ENCODE measurements around the gene CRTC2. TPM values are rescaled to one million over a fixed set of nuclear protein-coding genes. Genes with fewer than 3 reads are reported as not detected.
"Not testable (repeated sequence)": the region's sequence is repeated elsewhere in the genome, so short reads cannot be mapped to it uniquely, and the experiment has no call there.

Gene CRTC2, protein sequence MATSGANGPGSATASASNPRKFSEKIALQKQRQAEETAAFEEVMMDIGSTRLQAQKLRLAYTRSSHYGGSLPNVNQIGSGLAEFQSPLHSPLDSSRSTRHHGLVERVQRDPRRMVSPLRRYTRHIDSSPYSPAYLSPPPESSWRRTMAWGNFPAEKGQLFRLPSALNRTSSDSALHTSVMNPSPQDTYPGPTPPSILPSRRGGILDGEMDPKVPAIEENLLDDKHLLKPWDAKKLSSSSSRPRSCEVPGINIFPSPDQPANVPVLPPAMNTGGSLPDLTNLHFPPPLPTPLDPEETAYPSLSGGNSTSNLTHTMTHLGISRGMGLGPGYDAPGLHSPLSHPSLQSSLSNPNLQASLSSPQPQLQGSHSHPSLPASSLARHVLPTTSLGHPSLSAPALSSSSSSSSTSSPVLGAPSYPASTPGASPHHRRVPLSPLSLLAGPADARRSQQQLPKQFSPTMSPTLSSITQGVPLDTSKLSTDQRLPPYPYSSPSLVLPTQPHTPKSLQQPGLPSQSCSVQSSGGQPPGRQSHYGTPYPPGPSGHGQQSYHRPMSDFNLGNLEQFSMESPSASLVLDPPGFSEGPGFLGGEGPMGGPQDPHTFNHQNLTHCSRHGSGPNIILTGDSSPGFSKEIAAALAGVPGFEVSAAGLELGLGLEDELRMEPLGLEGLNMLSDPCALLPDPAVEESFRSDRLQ
- total RNA-seq = 10 to 100 TPM; 26.6 to 31.0 TPM
- long read RNA-seq, donor 1, partial matches to known transcripts = 7 of 9 reads
- long read RNA-seq, donor 1, other reads (novel, unspliced or antisense) = 1 of 9 reads
- long read RNA-seq, donor 2, partial matches to known transcripts = 7 of 7 reads
- long read RNA-seq, donor 2, other reads (novel, unspliced or antisense) = 0 of 7 reads

GRCh38 chr1:153958111-153958960 lies at the start of gene CRTC2:
Gene CRTC2, minus strand, starts transcription at chr1:153958612. Its CDS starts 115 bp downstream, at chr1:153958497.
- DNase-seq (ENCODE audit: low spot score) = peak; percentile 100
- intact Hi-C loops (cut with DNase I) = no loop called here

DNA sequence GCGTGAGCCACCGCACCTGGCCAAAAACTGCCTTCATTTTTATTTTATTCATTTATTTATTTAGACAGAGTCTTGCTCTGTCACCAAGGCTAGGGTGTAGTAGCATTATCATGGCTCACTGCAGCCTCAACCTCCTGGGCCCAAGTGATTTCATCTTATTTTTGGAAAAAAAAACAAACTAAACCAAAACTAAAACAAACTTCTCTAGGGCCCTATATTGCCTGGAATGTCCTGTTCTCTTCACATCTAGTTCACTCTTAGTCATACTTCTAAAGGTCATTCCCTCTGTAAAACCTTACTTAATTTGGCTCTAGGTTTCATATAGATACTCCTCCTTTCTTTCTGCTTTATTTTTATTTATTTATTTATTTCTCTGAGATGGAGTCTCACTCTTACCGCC lies 47.7 kb upstream of the CRTC2 start:
- no peak for DNase-seq (ENCODE audit: low spot score)
- intact Hi-C loops (cut with DNase I) = no loop called here

DNA sequence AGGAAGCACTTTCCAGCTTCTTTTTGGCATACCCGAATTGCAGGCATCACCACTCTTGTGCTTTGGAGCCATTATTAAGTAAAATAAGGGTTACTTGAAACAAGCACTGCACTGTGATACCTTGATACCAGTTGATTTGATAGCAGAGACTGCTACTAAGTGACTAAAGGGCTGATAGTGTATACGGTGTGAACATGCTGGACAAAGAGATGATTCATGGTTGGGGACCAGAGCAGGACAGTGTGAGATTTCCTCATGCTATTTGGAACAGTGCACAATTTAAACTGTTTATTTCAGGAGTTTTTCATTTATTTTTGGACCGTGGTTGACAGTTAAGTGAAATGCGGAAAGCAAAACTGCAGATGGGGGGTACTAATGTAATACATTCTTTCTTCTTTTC lies 42.0 kb upstream of the CRTC2 start:
- no peak for DNase-seq (ENCODE audit: low spot score)
- intact Hi-C loops (cut with DNase I) = no loop called here

DNA sequence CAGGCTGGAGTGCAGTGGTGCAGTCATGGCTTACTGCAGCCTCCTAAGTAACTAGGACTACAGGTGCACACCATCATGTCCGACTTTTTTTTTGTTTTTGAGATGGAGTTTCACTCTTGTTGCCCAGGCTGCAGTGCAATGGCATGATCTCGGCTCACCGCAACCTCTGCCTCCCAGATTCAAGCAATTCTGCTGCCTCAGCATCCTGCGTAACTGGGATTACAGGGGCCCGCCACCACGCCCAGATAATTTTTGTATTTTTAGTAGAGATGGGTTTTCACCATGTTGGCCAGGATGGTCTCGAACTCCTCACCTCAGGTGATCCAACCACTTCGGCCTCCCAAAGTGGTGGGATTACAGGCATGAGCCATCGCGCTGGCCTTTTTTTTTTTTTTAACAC lies 38.5 kb upstream of the CRTC2 start:
- not testable (repeated sequence) for DNase-seq (ENCODE audit: low spot score)

GRCh38 chr1:153995640-153996039 lies 37.2 kb upstream of the CRTC2 start:
- intact Hi-C loops (cut with DNase I) = loop anchor here in 1 of 2 donors (10.0 kb wide), 1 partner anchor 179 kb away; no protein-coding TSS in a partner anchor
- DNase-seq (ENCODE audit: low spot score) = no peak

More for the DNA sequence above, 38.5 kb upstream of the CRTC2 start:
- intact Hi-C loops (cut with DNase I) = loop anchor here in 1 of 2 donors (10.0 kb wide), 1 partner anchor 178 kb away; no protein-coding TSS in a partner anchor

GRCh38 chr1:153995202-153995601 lies 36.8 kb upstream of the CRTC2 start:
- intact Hi-C loops (cut with DNase I) = loop anchor here in 1 of 2 donors (10.0 kb wide), 1 partner anchor 180 kb away; no protein-coding TSS in a partner anchor
- no peak for DNase-seq (ENCODE audit: low spot score)

GRCh38 chr1:153991806-153992205 lies 33.4 kb upstream of the CRTC2 start:
- intact Hi-C loops (cut with DNase I) = loop anchor here in 1 of 2 donors (10.0 kb wide), 1 partner anchor 183 kb away; no protein-coding TSS in a partner anchor
- DNase-seq (ENCODE audit: low spot score) = no peak

- no peak for DNase-seq (ENCODE audit: low spot score)
- intact Hi-C loops (cut with DNase I) = loop anchor here in 1 of 2 donors (10.0 kb wide), 1 partner anchor 184 kb away; no protein-coding TSS in a partner anchor
Observed at GRCh38 chr1:153991151-153991630, 32.8 kb upstream of the CRTC2 start.

DNA sequence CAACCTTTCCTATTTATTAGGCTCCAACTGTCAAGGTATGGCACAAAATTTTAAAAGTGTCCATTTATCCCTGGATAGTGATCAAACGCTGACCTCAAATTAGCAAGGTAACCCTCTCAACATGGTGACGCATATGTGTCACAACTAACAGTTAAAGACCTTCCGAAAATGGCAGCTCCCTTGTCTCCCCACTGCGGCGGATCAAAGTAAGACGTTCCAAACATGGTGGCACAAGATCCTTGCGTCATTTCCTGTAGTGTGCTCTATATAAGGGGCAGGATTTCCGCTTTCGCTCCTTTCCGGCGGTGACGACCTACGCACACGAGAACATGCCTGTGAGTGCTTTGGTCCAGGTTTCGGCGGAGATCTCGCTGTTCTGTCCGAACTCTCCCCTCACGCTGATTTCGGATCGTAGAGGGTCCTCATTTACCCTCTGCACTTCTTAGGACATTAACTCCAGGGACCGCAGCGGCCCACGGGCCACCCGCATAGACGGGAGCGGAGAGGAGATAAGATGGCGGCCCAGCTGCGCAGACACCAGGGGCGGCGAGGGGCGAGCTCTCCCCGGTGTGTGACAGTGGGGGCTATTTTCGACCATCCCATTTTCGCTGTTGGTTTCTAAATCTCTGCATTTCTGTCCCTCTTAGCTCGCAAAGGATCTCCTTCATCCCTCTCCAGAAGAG lies 32.2 kb upstream of the CRTC2 start, which contains the start of gene RPS27:
TSS of gene RPS27 (plus strand) at position 295 of the 683 bp plus-strand sequence. CDS start at position 330, 35 bp downstream.
- DNase-seq (ENCODE audit: low spot score) = peak; percentile 93
- intact Hi-C loops (cut with DNase I) = loop anchor here in 1 of 2 donors (10.0 kb wide), 1 partner anchor 184 kb away; no protein-coding TSS in a partner anchor

DNA sequence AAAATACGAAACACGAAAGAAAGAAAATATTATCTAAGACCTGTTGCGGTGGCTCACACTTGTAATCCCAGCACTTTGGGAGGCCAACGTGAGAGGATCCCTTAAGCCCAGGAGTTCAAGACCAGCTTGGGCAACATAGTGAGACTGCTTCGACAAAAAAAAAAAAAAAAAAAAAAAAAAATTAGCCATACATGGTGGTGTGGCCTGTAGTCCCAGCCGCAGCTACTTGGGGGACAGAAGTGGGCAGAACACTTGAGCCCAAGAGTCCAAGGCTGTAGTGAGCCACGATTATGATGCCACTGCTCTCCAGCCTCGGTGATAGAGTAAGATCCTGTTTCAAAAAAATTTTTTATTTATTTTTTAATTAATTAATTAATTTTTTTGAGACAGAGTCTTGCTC lies 29.2 kb upstream of the CRTC2 start:
- intact Hi-C loops (cut with DNase I) = loop anchor here (5.0 to 10.0 kb wide), 3 partner anchors 190 to 303 kb away; no protein-coding TSS in a partner anchor
- no peak for DNase-seq (ENCODE audit: low spot score)

DNA sequence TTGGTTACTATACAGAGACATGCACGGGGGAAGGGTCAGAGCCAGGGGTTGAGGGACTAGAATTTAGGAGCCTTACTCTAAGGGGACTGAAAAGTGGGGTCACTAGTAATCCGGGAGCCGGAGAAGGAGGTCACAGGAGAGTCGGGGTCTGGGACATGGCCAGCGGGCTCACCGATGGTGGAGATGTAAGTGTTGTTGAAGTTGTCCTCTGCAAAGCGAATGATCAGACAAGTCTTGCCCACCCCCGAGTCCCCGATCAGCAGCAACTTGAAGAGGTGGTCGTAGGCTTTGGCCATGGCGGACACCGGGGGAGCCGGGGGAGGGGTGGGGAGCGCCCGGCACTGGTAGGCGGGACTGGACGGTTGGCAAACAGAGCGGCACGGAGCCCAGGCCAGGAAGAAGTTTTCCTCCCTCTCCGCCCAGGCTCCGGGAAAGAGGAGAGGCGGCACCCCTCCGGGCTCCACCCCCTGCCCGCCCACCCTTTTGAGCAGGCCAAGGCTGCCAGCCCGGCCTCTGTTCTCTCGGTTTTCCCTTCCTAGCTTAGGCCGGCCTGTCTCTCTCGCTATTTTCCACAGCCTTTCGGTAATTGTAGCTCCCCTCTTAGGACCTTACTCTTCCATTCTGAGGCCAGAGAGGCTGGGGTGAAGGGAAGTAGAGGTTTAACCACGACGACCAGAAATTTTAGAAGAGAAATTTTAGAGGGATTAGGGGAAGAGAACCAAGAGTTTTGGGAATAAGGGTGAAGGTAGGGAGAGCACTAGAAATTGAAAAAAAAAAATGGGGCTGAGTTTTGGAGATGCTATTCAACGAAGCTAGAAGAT lies 27.7 kb upstream of the CRTC2 start, which contains the start of gene RAB13:
TSS of gene RAB13 (minus strand) at position 399 of the 821 bp plus-strand sequence. CDS start at position 296, 103 bp downstream.
- intact Hi-C loops (cut with DNase I) = loop anchor here (5.0 to 10.0 kb wide), 3 partner anchors 189 to 301 kb away; no protein-coding TSS in a partner anchor
- DNase-seq (ENCODE audit: low spot score) = peak; percentile 96

DNA sequence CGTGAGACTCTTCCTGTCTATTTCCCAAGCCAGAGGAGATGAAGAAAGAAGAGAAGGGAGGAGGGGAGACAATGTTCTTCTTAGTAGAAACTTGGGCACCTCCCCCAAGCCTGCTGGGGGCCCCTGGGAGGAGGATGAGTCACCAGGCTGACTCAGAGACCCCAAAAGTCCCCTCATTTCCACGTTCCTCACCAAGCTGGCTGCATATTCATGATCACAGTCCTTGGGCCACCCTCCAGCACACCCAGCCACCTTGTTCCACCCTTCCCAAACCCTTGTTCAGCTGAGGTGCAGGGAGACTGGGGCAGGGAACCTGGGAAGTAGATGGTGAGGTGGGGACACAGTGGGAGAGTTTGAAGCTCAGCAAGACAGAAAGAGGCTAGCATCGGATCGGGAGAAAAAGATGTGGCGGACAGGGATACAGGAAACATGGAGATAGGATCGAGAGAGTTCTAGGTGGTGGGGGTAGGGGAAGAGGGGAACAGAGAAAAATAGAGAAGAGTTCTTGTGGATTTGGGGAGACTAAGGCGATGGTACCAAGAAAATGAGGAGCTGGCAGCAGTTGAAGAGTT lies 27.0 kb upstream of the CRTC2 start:
- DNase-seq (ENCODE audit: low spot score) = peak; percentile 90
- intact Hi-C loops (cut with DNase I) = loop anchor here (5.0 to 10.0 kb wide), 3 partner anchors 188 to 301 kb away; no protein-coding TSS in a partner anchor

DNA sequence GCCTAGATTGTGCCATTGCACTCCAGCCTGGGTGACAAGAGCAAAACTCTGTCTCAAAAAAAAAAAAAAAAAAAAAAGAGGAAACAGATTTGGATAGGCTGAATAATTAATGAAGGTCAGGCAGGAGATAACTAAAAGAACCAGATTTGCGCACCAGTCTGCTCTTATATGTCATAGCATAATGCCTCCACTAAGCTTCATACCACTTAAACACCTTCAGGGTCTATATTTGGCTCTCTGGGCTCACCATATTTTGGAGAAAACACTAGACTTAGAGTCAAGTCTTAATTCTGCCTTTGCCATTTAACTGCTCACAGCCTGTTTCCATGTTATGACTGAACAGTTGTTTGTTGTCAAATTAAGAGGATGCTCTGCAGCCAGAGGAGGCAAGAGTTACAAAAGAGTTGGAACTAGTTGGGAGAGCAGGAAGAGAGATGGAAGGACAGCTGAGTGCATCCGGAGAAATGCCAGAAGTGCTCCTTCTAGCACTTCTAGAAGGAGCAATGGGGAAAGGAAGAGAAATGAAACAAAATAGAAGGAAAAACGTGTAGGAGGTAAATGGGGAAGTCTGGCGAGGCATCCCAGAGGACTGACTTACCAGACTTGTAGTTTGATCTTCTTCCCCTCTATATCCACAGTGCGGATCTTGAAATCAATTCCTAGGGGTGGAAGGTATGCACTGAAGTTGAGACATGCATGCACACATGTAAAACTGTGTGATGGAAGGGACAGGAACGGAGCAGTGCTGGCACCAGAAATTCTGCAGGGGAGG lies 25.9 kb upstream of the CRTC2 start:
- DNase-seq (ENCODE audit: low spot score) = no peak
- intact Hi-C loops (cut with DNase I) = loop anchor here (5.0 to 10.0 kb wide), 3 partner anchors 190 to 302 kb away; no protein-coding TSS in a partner anchor

DNA sequence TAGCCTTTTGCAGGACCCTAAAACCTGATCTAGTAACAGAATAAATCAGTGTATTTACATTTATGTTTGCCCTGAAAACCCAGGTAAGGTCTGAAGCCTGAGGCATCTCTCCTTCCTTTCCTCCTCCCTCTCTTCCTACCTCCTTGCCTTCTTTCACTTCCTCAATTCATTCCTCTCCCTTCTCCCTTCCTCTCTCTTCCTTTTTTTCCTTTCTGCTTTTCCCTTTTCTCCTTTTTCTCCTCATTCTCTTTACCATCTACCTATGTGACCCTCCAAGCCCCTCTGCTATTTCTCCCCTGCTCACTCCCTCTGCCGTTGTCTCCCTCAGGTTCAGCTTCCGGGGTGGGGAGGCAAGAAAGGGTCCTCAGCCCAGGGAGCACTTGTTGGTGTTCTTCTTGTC lies 23.3 kb upstream of the CRTC2 start:
- peak; percentile 15 for DNase-seq (ENCODE audit: low spot score)
- intact Hi-C loops (cut with DNase I) = loop anchor here (5.0 to 10.0 kb wide), 3 partner anchors 187 to 299 kb away; no protein-coding TSS in a partner anchor

DNA sequence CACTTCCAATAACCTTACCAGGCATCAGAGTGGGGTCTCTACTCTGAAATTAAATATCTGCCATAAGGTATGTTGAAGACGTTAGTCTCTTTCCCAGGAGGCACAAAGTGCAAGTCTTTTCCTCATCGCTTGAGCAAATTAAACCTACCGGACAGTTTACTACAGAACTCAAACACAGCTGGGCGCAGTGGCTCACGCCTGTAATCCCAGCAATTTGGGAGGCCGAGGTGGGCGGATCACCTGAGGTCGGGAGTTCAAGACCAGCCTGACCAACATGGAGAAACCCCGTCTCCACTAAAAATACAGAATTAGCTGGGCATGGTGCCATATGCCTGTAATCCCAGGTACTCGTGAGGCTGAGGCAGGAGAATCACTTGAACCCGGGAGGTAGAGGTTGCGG lies 20.7 kb upstream of the CRTC2 start:
- intact Hi-C loops (cut with DNase I); DNase-seq (ENCODE audit: low spot score): not testable (repeated sequence)

Measured in posterior vena cava (tissue), 2 donors.